ENCODE data around the gene SLC16A3.

The SLC16A3 gene

DNA sequence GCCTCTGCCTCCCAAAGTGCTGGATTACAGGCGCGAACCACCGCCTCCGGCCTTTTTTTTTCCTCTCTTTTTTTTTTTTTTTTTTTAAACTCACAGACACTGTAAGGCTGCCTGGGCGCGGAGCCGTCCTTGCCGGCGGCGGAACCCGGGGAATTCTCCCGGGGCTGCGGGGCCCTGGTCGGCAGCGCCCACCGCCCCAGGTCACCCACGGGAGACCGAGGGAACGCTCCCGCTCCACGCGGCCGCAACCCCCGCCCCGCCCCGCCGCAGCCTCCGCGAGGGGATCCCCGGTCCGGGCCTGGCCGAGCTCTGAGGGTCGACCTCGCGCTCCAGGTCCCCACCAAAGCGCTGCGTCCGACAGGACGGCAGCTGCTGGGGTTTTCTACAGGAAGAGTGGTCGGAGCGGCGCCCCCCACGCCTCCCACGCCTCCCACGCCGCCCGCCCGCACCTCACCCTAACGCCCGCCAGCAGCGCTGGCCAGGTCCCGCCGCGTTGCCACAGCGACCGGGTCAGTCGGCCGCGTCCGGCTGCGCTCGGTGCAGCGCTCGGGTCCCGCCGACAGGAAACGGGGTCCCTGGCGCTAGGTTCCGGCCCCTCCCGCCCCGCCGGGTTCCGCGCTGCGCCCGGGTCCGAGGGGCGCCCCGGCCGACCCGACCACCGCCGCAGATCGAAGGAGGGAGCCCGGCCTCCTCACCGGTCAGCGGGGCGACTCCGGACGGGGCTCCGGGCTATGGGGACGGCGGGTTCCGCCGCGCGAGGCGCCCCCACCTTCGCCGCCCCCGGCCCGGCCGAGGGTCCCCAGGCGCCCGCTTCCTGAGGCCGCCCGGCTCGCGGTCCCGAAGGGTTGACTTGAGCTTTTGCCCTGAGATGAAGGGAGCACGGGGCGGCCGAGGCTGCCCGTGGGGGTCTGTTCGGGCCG, 16.3 kb upstream of the SLC16A3 start, which contains the start of gene CCDC57:
TSS of gene CCDC57 (minus strand) at position 512 of the 920 bp plus-strand sequence. CDS start 10,898 bp downstream, outside the sequence.
- TF ChIP-seq CTCF (IDR thresholded peaks at IDR 0.05; ENCODE audit: low read depth, low read length) = no peak
- Histone ChIP-seq H3K27me3 (no peaks in the 10 kb centered on the region), H3K36me3 (no peaks in the 10 kb centered on the region), H3K4me3 (ENCODE audit: low read depth, low read length) (peak within 1 kb of the TSS; percentile 77), H3K9me3 (no peaks in the 10 kb centered on the region), H3K4me1 (peaks cover 13% of the 10 kb centered on the region)
- peak; percentile 92 for DNase-seq

DNA sequence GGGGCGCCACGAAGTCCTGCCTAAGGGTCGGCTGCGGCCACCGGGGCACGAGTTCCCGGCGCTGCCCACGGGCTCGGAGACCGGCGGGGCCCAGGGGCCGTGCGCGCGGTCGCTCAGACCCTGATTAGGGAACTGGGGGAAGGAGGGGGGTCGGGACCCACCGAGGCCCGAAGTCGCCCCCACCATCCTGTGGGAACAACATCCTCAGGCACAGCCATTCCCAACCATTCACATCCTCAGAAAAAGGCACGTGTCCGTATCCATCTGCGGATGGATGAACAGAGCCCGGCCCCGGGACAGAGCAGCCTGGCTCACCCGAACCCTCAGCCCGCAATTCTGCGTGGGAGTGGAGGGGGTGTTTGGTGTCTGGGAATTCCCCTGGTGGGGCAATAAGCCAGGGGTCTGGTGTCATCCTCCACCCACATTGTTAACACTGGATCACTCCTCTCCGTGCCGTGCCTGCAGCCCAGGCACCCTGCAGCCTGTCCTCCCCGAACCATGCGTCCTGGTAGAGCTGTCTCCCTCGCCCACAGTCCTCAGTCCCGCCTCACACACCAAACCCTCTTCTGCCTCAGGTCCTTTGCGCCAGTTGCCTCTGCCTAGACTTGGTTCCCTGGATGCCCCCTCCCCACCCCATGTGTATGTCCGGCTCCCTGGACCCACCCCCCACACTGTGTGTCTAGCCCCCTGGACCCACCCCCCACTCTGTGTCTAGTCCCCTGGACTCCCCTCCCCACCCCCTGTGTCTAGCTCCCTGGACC, 15.4 kb upstream of the SLC16A3 start:
- H3K4me1 ChIP-seq = peaks cover 13% of the 10 kb centered on the region
- DNase-seq = peak; percentile 74

GRCh38 chr17:82214012-82214628, 14.7 kb upstream of the SLC16A3 start:
- H3K4me1 ChIP-seq = peaks cover 13% of the 10 kb centered on the region
- no peak for TF ChIP-seq CTCF (IDR thresholded peaks at IDR 0.05; ENCODE audit: low read depth, low read length)
- no peaks in the 10 kb centered on the region for H3K36me3 ChIP-seq
- H3K9me3 ChIP-seq = no peaks in the 10 kb centered on the region
- DNase-seq = no peak
- no peaks in the 10 kb centered on the region for H3K27me3 ChIP-seq
- no peak overlapping the region for H3K4me3 ChIP-seq (ENCODE audit: low read depth, low read length)

More for the DNA sequence above, 15.4 kb upstream of the SLC16A3 start:
- Histone ChIP-seq H3K4me3 (ENCODE audit: low read depth, low read length) (peak overlapping the region; percentile 77), H3K9me3 (no peaks in the 10 kb centered on the region), H3K27me3 (no peaks in the 10 kb centered on the region), H3K36me3 (no peaks in the 10 kb centered on the region)
- TF ChIP-seq CTCF (IDR thresholded peaks at IDR 0.05; ENCODE audit: low read depth, low read length) = no peak

DNA sequence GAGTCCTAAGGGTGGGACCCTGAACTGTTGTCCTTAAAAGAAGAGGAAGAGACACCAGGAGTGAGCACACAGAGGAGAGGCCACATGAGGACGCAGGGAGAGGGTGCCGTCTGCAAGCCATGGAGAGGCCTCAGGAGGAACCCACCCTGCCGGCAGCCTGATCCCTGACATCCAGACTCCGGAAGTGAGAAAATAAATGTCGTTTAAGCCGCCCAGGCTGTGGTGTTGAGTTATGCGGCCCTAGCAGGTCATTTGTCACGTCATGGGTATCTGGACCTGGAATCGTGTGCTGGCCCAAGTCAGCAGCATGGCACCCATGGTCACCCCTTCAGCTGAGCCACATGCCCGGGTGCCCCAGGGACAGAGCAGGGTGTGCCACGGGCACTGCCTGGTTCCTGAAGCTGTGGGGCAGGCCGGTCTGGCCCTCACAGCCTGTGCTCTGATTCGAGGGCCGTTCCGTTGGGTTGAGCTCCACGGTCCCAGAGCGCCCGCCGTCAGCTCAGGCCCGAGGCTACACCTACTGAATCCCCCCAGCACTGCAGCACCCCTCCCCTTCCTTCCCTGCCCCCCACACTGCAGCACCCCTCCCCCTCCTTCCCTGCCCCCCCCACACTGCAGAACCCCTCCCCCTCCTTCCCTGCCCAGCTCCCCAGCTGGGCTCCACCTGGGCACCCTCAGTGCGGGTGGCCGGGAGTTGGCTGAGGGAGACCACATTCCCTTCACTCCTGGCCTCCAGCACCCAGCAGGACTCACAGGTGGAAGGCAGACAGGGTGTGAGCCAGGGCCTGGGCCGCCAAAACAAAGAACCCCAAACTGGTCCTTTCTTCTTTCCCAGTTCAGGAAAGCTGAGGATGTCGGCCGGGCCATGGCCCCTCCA, 13.5 kb upstream of the SLC16A3 start:
- H3K9me3 ChIP-seq = no peaks in the 10 kb centered on the region
- peaks cover 13% of the 10 kb centered on the region for H3K4me1 ChIP-seq
- no peaks in the 10 kb centered on the region for H3K27me3 ChIP-seq
- H3K4me3 ChIP-seq (ENCODE audit: low read depth, low read length) = no peak overlapping the region
- peak; percentile 22 for DNase-seq
- no peak for TF ChIP-seq CTCF (IDR thresholded peaks at IDR 0.05; ENCODE audit: low read depth, low read length)
- no peaks in the 10 kb centered on the region for H3K36me3 ChIP-seq

DNA sequence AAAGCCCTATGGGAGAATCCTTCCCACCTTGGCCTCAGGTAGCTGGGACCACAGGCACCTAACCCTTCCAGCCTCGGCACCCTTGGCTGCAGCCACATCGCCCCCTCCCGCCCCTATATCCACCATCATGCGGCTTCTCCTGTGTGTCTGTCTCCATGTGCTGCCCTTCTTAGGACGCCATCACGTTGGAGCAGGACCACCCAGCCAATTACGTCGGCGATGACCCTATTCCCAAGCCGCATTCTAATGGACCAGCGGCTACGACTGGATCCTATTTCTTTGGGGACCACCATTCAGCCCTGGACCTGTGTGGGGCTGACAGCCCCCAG, 12.9 kb upstream of the SLC16A3 start:
- no peak for DNase-seq
- TF ChIP-seq CTCF (IDR thresholded peaks at IDR 0.05; ENCODE audit: low read depth, low read length) = no peak
- H3K4me3 ChIP-seq (ENCODE audit: low read depth, low read length) = no peak overlapping the region
- H3K36me3 ChIP-seq = no peaks in the 10 kb centered on the region
- no peaks in the 10 kb centered on the region for H3K27me3 ChIP-seq
- peaks cover 13% of the 10 kb centered on the region for H3K4me1 ChIP-seq
- no peaks in the 10 kb centered on the region for H3K9me3 ChIP-seq
